BLaER1 (cell line): ENCODE measurements around the gene PTCSC3.

ENCODE experiments used
- H3K27ac ChIP-seq: shearing (Covaris generic); formaldehyde crosslinking; 2 replicates; pipeline ENCODE4 v1.8.1; 2022
- H3K27me3 ChIP-seq: shearing (Covaris generic); formaldehyde crosslinking; 2 replicates; pipeline ENCODE4 v1.8.1; 2022
- H3K36me3 ChIP-seq: shearing (Covaris generic); formaldehyde crosslinking; 2 replicates; pipeline ENCODE4 v1.8.1; 2022
- H3K4me1 ChIP-seq: shearing (Covaris generic); formaldehyde crosslinking; 2 replicates; pipeline ENCODE4 v1.8.1; 2022
- H3K4me2 ChIP-seq: shearing (Covaris generic); formaldehyde crosslinking; 2 replicates; pipeline ENCODE4 v1.8.1; 2022
- H3K4me3 ChIP-seq: shearing (Covaris generic); formaldehyde crosslinking; 2 replicates; pipeline ENCODE4 v1.8.1; 2022
- H3K9ac ChIP-seq: shearing (Covaris generic); formaldehyde crosslinking; 2 replicates; pipeline ENCODE4 v1.8.1; 2022
- H3K9me3 ChIP-seq: shearing (Covaris generic); formaldehyde crosslinking; 2 replicates; pipeline ENCODE4 v1.8.1; 2022
- H4K20me1 ChIP-seq: shearing (Covaris generic); formaldehyde crosslinking; 2 replicates; pipeline ENCODE4 v1.8.1; 2022
- Cebpa-rat ChIP-seq: shearing (Covaris generic); IDR thresholded peaks from 2 replicates; pipeline ENCODE4 v1.8.1; 2022

PTCSC3 gene

DNA sequence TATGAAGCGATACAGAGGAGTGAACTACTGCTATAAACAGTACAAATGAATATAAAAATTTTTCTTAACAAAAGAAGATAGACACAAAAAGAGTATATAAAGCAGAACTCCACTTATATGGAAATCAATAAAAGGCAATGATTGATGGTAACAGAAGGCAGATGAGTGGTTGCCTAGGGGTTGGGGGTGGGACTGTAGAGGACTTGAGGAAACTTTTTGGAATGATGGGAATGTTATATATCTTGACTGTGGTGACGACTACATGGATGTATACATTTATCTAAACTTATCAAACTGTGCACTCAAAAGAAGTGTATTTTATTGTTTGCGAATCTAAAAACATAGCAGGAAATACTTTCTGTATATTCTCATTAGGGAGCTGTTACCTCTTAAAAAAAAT, 89.1 kb downstream of the PTCSC3 start:
- Histone ChIP-seq H3K27me3 (no peaks in the 10 kb centered on the region), H3K9me3 (no peaks in the 10 kb centered on the region), H3K36me3 (no peaks in the 10 kb centered on the region), H3K4me2 (no peak overlapping the region), H3K4me3 (no peak overlapping the region), H3K9ac (no peak overlapping the region), H3K27ac (no peak overlapping the region), H3K4me1 (no peaks in the 10 kb centered on the region), H4K20me1 (no peaks in the 10 kb centered on the region)
- no peak for TF ChIP-seq Cebpa-rat

DNA sequence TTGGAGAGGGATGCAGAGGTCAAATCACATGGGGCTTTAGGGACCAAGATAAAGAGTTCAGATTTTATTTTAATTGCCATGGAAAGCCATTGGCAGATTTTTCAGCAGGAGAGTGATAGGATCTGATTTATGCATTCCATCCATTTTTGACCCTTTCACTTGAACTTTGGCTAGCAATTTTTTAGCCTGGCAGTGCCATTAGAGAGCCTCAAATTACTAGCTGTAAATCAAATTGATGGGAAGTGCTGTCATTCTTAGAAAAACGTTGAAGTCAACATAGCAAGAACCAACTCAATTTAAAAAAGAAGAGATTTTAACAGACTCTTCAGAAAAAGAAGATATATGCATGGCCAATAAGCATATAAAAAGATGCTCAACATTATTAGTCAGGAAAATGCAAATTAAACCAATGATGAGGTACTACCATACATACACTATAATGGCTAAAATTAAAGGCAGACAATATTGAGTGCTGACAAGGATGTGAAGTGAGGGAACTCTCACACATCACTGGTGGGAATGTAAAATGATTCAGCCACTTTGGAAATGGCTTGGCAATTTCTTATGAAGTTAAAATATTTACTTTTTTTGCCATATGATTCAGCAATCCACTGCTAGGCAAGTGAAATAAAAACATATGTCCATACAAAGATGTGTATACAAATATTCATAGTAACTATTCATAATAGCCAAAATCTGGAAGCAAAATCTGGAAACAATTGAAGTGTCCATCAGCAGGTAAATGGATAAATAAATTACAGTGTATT, 89.7 kb downstream of the PTCSC3 start:
- Histone ChIP-seq H3K9ac (no peak overlapping the region), H3K4me3 (no peak overlapping the region), H4K20me1 (no peaks in the 10 kb centered on the region), H3K36me3 (no peaks in the 10 kb centered on the region), H3K4me2 (no peak overlapping the region), H3K27ac (no peak overlapping the region), H3K9me3 (no peaks in the 10 kb centered on the region), H3K27me3 (no peaks in the 10 kb centered on the region), H3K4me1 (no peaks in the 10 kb centered on the region)
- no peak for TF ChIP-seq Cebpa-rat

GRCh38 chr14:36085861-36086260, 90.7 kb downstream of the PTCSC3 start:
- Histone ChIP-seq H3K4me3 (no peak overlapping the region), H3K27me3 (no peaks in the 10 kb centered on the region), H3K36me3 (no peaks in the 10 kb centered on the region), H3K4me2 (no peak overlapping the region), H3K9me3 (no peaks in the 10 kb centered on the region), H3K27ac (no peak overlapping the region), H4K20me1 (no peaks in the 10 kb centered on the region), H3K4me1 (no peaks in the 10 kb centered on the region), H3K9ac (no peak overlapping the region)
- no peak for TF ChIP-seq Cebpa-rat
